ENCODE measurements around the gene UCKL1.

GRCh38 chr20:63967330-63968135, 11.3 kb upstream of the UCKL1 start:
- no peak for TF ChIP-seq EZH2 (optimal IDR thresholded peaks at IDR 0.05; ENCODE audit: low read depth, low read length)
- TF ChIP-seq CTCF (IDR thresholded peaks at IDR 0.05; ENCODE audit: low read length) = no peak
- no peak for TF ChIP-seq EZH2phosphoT487 (IDR thresholded peaks at IDR 0.05; ENCODE audit: low read length)
